Measurements from ENCODE around the gene CDCA4. TPM values are rescaled to one million over a fixed set of nuclear protein-coding genes. Genes with fewer than 3 reads are reported as not detected.

The CDCA4 gene
- total RNA-seq, 1 donor, result 41.1 TPM

DNA sequence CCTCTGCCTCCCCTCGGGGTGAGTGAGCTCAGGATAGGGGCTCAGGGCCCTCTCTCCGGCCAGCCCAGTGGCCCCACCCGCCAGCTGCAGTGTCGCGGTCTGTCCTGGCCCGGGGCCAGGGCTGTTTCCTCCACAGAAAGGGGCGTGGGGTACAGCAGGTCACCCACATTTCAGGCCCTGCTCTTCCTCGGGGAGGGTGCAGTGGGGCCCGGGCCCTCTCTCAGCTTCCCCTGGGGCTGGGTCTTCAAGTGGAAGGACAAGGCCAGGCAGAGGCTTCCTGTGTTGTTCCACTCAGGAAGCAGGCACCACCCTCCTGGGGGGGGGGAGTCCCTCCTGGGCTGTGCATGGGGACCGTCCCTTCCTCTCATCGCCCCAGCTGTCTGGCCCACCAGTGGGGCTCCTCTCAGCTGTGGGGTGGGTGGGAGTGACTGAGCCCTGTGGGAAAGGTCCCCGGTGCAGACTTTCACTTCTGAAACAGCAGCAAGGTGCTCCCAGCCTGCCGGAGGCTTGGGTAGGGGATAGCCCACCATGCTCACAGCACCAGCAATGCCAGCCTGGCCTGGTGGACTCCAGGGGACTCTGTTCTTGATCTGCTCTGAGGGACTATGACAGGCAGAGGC, 40.7 kb upstream of the CDCA4 start:
- no peak for DNase-seq (ENCODE audit: low read depth)
- TF ChIP-seq, protein P1, sequence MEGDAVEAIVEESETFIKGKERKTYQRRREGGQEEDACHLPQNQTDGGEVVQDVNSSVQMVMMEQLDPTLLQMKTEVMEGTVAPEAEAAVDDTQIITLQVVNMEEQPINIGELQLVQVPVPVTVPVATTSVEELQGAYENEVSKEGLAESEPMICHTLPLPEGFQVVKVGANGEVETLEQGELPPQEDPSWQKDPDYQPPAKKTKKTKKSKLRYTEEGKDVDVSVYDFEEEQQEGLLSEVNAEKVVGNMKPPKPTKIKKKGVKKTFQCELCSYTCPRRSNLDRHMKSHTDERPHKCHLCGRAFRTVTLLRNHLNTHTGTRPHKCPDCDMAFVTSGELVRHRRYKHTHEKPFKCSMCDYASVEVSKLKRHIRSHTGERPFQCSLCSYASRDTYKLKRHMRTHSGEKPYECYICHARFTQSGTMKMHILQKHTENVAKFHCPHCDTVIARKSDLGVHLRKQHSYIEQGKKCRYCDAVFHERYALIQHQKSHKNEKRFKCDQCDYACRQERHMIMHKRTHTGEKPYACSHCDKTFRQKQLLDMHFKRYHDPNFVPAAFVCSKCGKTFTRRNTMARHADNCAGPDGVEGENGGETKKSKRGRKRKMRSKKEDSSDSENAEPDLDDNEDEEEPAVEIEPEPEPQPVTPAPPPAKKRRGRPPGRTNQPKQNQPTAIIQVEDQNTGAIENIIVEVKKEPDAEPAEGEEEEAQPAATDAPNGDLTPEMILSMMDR (IDR thresholded peaks at IDR 0.05; ENCODE audit: insufficient read depth, low read length), result no peak
- no peak overlapping the region for H3K4me3 ChIP-seq (ENCODE audit: low read depth, low read length)

DNA sequence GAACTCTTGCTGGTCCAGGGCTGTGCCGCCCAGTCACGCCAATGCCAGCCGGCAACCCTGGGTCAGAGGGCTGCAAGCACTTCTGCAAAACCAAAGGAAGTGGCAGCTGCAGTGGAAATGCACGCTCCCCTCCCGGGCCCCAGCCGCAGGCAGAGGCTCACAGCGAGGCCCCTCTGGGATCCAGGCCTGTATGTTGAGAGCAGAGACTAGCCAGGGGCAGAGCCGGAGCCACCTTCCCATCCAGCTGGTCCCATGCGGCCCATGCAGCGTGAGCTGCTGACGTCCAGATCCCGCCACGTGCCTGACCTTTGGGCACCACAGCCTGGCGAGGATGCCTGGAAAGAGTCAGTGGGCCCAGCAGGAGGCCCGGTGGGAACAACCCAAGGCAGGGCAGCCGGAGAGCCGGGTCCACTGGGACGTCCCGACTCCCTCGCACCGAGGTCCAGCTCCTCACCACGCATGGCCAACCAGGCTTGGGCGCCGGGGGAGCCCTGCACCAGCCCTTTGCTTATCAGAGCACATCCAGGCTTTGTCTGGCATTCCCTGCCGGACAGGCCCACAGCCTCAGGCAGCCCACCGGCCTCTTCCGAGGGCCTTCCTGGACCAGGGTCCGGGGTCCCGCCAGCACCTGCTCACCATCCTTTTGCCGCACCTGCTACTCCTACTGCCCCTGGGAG, 40.0 kb upstream of the CDCA4 start:
- TF ChIP-seq, protein P1 (IDR thresholded peaks at IDR 0.05; ENCODE audit: insufficient read depth, low read length), result no peak
- no peak for DNase-seq (ENCODE audit: low read depth)
- H3K4me3 ChIP-seq (ENCODE audit: low read depth, low read length), result no peak overlapping the region

DNA sequence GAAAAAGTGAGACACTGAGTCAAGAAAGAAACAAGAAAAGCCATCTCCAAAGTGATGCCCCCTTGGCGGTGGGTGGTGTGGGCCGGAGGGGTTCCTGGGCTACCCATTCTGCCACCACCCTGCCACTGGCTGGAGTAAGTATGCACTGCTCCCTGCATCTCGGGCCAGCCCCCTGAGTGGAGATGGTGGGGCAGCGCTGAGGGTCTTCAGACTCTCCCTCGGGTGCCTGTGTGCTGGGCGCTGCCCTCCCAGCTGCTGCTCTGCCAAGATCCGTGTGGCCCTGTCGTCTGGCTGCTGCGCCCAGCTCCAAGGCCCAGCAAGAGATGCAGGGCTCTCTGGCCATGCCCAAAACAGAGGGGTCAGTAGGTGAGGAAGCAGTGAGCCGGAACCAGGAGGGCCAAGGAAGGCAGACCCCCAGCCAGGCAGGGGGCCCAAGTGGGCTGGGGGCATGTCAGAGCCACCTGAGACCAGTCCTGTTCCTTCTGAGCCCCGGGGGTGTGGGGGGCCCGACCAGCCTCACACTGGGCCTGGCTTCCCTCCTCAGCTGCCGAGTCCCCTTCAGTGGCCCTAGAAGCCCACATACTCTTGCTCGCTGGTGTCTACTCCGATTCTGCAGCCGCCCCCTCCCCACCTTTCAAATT, 39.2 kb upstream of the CDCA4 start:
- no peak for DNase-seq (ENCODE audit: low read depth)
- no peak overlapping the region for H3K4me3 ChIP-seq (ENCODE audit: low read depth, low read length)
- TF ChIP-seq, protein P1 (IDR thresholded peaks at IDR 0.05; ENCODE audit: insufficient read depth, low read length), result no peak

DNA sequence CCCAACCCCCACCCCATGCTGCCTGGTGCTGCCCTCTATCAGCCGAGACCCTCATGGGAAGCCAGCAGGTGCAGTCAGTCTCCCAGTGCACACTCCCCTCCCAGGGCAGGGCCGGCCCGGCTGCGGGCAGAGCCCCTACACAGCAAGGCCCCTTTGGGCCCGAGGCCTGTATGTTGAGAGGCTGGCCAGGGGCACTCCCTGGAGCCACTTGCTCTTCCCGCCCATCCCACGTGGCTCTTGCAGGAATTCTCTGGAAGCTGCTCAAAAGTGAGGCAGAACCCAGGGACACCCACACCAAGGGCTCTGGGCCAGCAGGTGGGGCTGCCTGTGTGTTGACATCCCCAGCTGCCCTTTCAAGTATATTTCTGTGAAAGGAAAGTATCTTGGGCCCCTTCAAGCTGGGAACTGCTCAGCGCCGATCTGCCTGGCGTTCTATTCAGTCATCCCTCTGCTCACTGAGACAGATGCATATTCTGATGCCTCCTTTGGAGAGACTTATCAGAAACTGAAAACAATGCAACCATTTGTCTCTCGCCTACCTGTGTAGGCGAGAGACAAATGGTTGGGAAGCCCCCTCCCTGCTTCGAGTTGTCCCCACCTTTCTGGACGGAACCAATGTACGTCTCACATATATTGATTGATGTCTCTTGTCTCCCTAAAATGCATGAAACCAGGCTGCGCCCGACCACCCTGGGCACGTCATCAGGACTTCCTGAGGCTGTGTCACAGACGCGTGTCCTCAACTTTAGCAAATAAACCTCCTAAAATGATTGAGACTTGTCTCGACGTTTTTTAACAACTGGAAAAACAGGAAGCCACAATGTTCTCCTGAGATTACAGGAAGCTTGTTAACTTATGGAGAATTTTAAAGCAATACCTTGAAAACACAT, 38.4 kb upstream of the CDCA4 start:
- no peak overlapping the region for H3K4me3 ChIP-seq (ENCODE audit: low read depth, low read length)
- TF ChIP-seq, protein P1 (IDR thresholded peaks at IDR 0.05; ENCODE audit: insufficient read depth, low read length), result no peak
- peak; percentile 52 for DNase-seq (ENCODE audit: low read depth)

DNA sequence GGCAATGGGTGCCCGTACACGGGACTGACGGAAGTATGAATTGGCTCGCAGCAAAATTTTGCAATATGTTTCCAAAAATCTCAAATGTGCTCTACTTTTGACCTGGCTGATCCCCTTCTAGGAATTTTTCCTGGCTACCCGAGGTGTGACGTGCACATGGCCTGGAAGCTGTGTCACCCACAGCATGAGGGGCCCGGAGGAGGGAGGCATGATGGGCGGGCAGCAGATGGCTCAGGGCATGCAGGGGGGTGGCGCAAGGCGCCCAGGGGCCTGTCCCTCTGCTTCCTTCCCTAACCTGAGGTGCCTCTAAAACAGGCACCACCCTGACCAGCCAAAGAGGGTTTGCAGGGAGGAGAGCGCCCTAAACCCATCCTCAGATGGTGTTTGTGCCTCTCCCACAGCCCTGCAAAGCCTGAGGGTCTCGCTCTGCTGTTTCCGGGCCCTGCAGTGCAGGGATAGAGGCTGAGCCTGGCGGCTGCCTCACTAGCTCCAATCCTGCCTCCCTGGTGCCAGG, 37.7 kb upstream of the CDCA4 start:
- TF ChIP-seq, protein P1 (IDR thresholded peaks at IDR 0.05; ENCODE audit: insufficient read depth, low read length), result no peak

DNA sequence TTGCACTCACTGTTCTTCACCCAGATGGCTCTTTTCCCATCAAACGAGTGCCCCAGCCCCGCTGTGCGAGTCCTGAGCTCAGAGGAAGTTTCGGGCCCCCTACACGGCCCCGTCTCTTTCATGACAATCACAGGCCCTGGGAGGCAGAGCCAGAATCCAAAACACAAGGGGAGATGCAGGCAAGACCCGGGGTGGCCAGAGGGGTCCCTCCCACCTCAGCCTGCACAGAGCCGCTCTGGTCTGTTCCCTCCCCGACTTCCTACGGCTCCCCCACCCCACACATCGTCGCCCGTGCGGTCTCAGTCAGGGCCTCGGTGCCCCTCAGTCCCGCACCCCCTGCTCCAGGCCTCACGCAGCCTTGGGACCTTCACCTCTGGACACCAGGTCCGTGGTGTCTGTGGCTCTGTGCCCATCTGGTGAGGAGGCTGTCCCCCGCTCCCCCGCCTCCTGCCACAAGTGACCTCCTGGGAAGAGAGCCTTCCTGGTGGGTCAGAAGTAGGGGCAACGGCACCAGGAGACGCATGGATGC, 35.5 kb upstream of the CDCA4 start:
- H3K4me3 ChIP-seq (ENCODE audit: low read depth, low read length), result no peak overlapping the region
- DNase-seq (ENCODE audit: low read depth), result no peak
- TF ChIP-seq, protein P1 (IDR thresholded peaks at IDR 0.05; ENCODE audit: insufficient read depth, low read length), result no peak

More for the DNA sequence above, 37.7 kb upstream of the CDCA4 start:
- no peak for DNase-seq (ENCODE audit: low read depth)
- no peak overlapping the region for H3K4me3 ChIP-seq (ENCODE audit: low read depth, low read length)
